K562 (cell line): ENCODE results near the gene PDE4A. TPM values are rescaled to one million over a fixed set of nuclear protein-coding genes. Genes with fewer than 3 reads are reported as not detected.

Experiments
- CC2D1A ChIP-seq: fragments of 450-650 bp; IDR thresholded peaks from 2 replicates; pipeline ENCODE4 v1.6.1; 2017; ENCODE audit warnings: mild to moderate bottlenecking
- FIP1L1 ChIP-seq: fragments of 200-400 bp; formaldehyde crosslinking; IDR thresholded peaks from 2 replicates; pipeline ENCODE4 v1.6.1; 2018; ENCODE audit warnings: mild to moderate bottlenecking, low read depth, low read length; ENCODE audit not compliant: poor library complexity, severe bottlenecking
- FOXA1 ChIP-seq: fragments of 450-650 bp; IDR thresholded peaks from 2 replicates; pipeline ENCODE4 v1.6.1; 2016; ENCODE audit warnings: mild to moderate bottlenecking, borderline replicate concordance
- GTF2F1 ChIP-seq: IDR thresholded peaks from 2 replicates; pipeline ENCODE4 v1.6.1; 2011; ENCODE audit warnings: low read depth, low read length, improper control_type of control experiment
- HMG20B ChIP-seq: fragments of 250-450 bp; sonication (Bioruptor Pico); IDR thresholded peaks from 2 replicates; pipeline ENCODE4 v1.5.0; 2021; ENCODE audit warnings: mild to moderate bottlenecking
- HNRNPUL1 ChIP-seq: fragments of 200-400 bp; formaldehyde crosslinking; IDR thresholded peaks from 2 replicates; pipeline ENCODE4 v1.6.1; 2017; ENCODE audit warnings: low read length
- NCOA6 ChIP-seq: fragments of 450-650 bp; IDR thresholded peaks from 2 replicates; pipeline ENCODE4 v1.6.1; 2017; ENCODE audit warnings: mild to moderate bottlenecking
- PHF8 ChIP-seq: fragments of 200-600 bp; sonication (generic); IDR thresholded peaks from 2 replicates; pipeline ENCODE4 v1.6.1; 2012; ENCODE audit warnings: mixed run types, mild to moderate bottlenecking, inconsistent platforms, low read length, moderate library complexity, borderline replicate concordance
- PTTG1 ChIP-seq: fragments of 450-650 bp; IDR thresholded peaks from 2 replicates; pipeline ENCODE4 v1.6.1; 2016; ENCODE audit warnings: low read depth, mild to moderate bottlenecking, missing genetic modification characterization, missing compliant biosample characterization
- RBBP5 ChIP-seq: fragments of 200-600 bp; sonication (generic); IDR thresholded peaks from 2 replicates; pipeline ENCODE4 v1.6.1; 2012; ENCODE audit warnings: borderline replicate concordance, mild to moderate bottlenecking, low read length, control low read depth, inconsistent platforms; ENCODE audit not compliant: insufficient read depth, poor library complexity, severe bottlenecking
- RBFOX2 ChIP-seq: fragments of 200-400 bp; formaldehyde crosslinking; IDR thresholded peaks from 2 replicates; pipeline ENCODE4 v1.6.1; 2017; ENCODE audit warnings: low read depth, mild to moderate bottlenecking, low read length, moderate library complexity
- RBM39 ChIP-seq: fragments of 200-400 bp; formaldehyde crosslinking; optimal IDR thresholded peaks from 2 replicates; pipeline ENCODE3; 2018; ENCODE audit warnings: low read depth, low read length
- SRF ChIP-seq, 2 experiments: fragments of 250-450, 450-650 bp in 1 of 2; sonication (Bioruptor Pico) in 1 of 2; sonication (generic) in 1 of 2; formaldehyde crosslinking; IDR thresholded peaks; 2 replicates each; pipeline versions ENCODE4 v1.5.0 to v1.5.1; 2020 to 2022; ENCODE audit warnings: mild to moderate bottlenecking in 1 of 2, missing genetic modification reagents in 1 of 2
- ZKSCAN1 ChIP-seq: fragments of 150-350 bp; IDR thresholded peaks from 2 replicates; pipeline ENCODE4 v1.6.1; 2016; ENCODE audit warnings: low read depth, low read length
- ZNF23 ChIP-seq: fragments of 250-450 bp; sonication (Bioruptor Pico); IDR thresholded peaks from 2 replicates; pipeline ENCODE4 v1.4.0; 2020; ENCODE audit warnings: mild to moderate bottlenecking
- ZNF57 ChIP-seq: fragments of 450-650 bp; formaldehyde crosslinking; IDR thresholded peaks from 2 replicates; pipeline ENCODE4 v1.4.0; 2020; ENCODE audit warnings: mild to moderate bottlenecking, moderate library complexity
- polyA plus RNA-seq, 8 experiments: library from polyadenylated mRNA; depleted of rRNA in 4 of 8; stranded (reverse) in 5 of 8; unstranded in 3 of 8; fragments of >200 nt; fragmentation: Nextera tagmentation in 2 of 8; fragmentation: Illumina TruSeq in 1 of 8; extraction: Ambion mirVana in 2 of 8; extraction: Trizol in 1 of 8; gene quantifications; 2 replicates each; pipeline versions ENCODE4 v1.2.1 to v1.2.3, GENCODE V29; 2011 to 2014; ENCODE audit warnings: inconsistent platforms in 1 of 8, missing spikeins in 1 of 8
- total RNA-seq, 7 experiments: library from RNA; depleted of rRNA in 6 of 7; stranded (reverse); fragments of >200 nt in 6 of 7; fragmentation: Illumina TruSeq in 2 of 7; extraction: Trizol in 2 of 7; gene quantifications; 2 replicates each; pipeline versions ENCODE4 v1.2.1 to v1.2.3, GENCODE V29; 2011 to 2021; ENCODE audit warnings: low replicate concordance in 1 of 7
- TF ChIP-seq, protein P1 (sequence below), 2 experiments: IDR thresholded peaks; 2 replicates each; pipeline ENCODE4 v1.6.1; 2012; ENCODE audit warnings: improper control_type of control experiment in 2 of 2, low read depth in 2 of 2, low read length in 2 of 2, borderline replicate concordance in 1 of 2
- TF ChIP-seq, protein P2 (sequence below): fragments of 450-650 bp; formaldehyde crosslinking; IDR thresholded peaks from 2 replicates; pipeline ENCODE4 v1.4.0; 2020; ENCODE audit warnings: mild to moderate bottlenecking, moderate library complexity
- TF ChIP-seq, protein P3 (sequence below): fragments of 450-650 bp; conservative IDR thresholded peaks from 2 replicates; pipeline ENCODE4 v1.6.1; 2016; ENCODE audit warnings: missing genetic modification characterization, low read depth, mild to moderate bottlenecking, control low read depth, missing compliant biosample characterization
- TF ChIP-seq, protein P4 (sequence below): fragments of 450-650 bp; IDR thresholded peaks from 2 replicates; pipeline ENCODE4 v1.6.1; 2017; ENCODE audit warnings: mild to moderate bottlenecking, moderate library complexity

Gene PDE4A
- total and polyA plus RNA-seq, 9 of the 15 experiments (the other 6 are each of a cell fraction or from before 2014, with no cell fraction given) = 0.66 to 26.9 (median 4.6) TPM

DNA sequence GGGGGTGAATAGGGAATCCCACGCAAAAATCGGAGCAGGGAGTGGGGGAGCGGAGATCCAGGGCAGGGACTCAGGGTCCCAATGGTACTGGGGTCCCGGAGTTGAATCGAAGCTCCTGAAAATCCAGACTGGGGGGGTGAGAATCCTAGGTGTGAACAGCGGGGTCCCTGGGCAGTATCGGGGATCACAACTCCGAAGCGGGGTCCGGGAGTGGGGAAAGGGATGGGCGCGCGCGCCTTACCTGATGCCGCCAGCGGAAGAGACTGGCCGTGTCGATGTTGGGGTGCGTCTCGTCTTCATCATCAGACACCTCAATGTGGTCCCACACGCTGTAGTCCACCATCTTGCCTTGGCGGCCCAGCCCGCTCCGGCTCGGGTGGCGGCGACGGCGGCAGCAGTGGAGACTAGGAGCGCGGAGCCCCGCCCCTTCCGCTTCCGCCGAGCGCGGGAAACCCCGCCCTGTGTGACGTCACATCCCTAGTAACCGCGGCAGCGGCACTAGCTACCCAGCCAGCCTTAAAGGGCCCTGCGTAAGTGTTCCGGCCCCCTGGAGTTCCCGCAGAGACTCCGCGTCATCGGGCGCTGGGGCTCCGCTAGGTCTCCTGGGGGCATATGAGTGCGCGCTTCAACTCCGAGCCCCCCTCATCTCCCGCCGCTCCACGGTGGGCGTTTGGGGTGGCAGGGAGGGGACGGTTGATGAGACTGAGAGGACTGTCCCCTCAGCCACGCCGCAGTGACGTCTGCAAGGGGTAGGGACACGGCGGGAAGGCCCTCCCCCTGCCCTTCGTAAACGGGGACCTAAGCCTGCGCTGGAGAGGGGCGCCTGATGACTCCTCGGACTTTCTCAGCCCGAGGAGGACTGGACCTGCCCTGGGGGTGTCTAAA lies 17.0 kb upstream of the PDE4A start, which contains the start of gene CDC37 (continued):
- TF ChIP-seq, protein P1, sequence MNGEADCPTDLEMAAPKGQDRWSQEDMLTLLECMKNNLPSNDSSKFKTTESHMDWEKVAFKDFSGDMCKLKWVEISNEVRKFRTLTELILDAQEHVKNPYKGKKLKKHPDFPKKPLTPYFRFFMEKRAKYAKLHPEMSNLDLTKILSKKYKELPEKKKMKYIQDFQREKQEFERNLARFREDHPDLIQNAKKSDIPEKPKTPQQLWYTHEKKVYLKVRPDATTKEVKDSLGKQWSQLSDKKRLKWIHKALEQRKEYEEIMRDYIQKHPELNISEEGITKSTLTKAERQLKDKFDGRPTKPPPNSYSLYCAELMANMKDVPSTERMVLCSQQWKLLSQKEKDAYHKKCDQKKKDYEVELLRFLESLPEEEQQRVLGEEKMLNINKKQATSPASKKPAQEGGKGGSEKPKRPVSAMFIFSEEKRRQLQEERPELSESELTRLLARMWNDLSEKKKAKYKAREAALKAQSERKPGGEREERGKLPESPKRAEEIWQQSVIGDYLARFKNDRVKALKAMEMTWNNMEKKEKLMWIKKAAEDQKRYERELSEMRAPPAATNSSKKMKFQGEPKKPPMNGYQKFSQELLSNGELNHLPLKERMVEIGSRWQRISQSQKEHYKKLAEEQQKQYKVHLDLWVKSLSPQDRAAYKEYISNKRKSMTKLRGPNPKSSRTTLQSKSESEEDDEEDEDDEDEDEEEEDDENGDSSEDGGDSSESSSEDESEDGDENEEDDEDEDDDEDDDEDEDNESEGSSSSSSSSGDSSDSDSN (IDR thresholded peaks at IDR 0.05; ENCODE audit: borderline replicate concordance in 1 of 2, low read depth in 2 of 2, low read length in 2 of 2) = peak in 1 of 2 experiments; percentile 21; a peak in 1 of 4 replicates
- no peak for TF ChIP-seq RBM39
- peak; percentile 84 for TF ChIP-seq RBBP5
- no peak for TF ChIP-seq HMG20B (CRISPR knock-in tag)
- no peak for TF ChIP-seq FOXA1
- TF ChIP-seq FIP1L1 = no peak
- no peak for TF ChIP-seq ZNF23 (CRISPR knock-in tag)
- TF ChIP-seq, protein P2, sequence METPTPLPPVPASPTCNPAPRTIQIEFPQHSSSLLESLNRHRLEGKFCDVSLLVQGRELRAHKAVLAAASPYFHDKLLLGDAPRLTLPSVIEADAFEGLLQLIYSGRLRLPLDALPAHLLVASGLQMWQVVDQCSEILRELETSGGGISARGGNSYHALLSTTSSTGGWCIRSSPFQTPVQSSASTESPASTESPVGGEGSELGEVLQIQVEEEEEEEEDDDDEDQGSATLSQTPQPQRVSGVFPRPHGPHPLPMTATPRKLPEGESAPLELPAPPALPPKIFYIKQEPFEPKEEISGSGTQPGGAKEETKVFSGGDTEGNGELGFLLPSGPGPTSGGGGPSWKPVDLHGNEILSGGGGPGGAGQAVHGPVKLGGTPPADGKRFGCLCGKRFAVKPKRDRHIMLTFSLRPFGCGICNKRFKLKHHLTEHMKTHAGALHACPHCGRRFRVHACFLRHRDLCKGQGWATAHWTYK (CRISPR knock-in tag) = no peak
- TF ChIP-seq PTTG1 = no peak
- no peak for TF ChIP-seq HNRNPUL1
- no peak for TF ChIP-seq NCOA6
- 0 out of 4 replicates have a peak, but pooled peaks of 1 of the 2 experiments have one; percentile 42 for TF ChIP-seq SRF (CRISPR knock-in tag; IDR thresholded peaks at IDR 0.05)
- TF ChIP-seq CC2D1A = no peak
- peak; percentile 97 for TF ChIP-seq RBFOX2
- TF ChIP-seq ZNF57 = no peak
- TF ChIP-seq, protein P3, sequence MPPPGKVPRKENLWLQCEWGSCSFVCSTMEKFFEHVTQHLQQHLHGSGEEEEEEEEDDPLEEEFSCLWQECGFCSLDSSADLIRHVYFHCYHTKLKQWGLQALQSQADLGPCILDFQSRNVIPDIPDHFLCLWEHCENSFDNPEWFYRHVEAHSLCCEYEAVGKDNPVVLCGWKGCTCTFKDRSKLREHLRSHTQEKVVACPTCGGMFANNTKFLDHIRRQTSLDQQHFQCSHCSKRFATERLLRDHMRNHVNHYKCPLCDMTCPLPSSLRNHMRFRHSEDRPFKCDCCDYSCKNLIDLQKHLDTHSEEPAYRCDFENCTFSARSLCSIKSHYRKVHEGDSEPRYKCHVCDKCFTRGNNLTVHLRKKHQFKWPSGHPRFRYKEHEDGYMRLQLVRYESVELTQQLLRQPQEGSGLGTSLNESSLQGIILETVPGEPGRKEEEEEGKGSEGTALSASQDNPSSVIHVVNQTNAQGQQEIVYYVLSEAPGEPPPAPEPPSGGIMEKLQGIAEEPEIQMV (tag) = no peak
- TF ChIP-seq ZKSCAN1 = no peak
- TF ChIP-seq, protein P4, sequence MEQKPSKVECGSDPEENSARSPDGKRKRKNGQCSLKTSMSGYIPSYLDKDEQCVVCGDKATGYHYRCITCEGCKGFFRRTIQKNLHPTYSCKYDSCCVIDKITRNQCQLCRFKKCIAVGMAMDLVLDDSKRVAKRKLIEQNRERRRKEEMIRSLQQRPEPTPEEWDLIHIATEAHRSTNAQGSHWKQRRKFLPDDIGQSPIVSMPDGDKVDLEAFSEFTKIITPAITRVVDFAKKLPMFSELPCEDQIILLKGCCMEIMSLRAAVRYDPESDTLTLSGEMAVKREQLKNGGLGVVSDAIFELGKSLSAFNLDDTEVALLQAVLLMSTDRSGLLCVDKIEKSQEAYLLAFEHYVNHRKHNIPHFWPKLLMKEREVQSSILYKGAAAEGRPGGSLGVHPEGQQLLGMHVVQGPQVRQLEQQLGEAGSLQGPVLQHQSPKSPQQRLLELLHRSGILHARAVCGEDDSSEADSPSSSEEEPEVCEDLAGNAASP = no peak
- 0 out of 2 replicates have a peak, but pooled peaks have one; percentile 5 for TF ChIP-seq GTF2F1
- peak; percentile 88; the same call in 1 of the 2 replicates for TF ChIP-seq PHF8
